SK-N-SH (cell line): ENCODE data around the gene POU3F3. TPM values are rescaled to one million over a fixed set of nuclear protein-coding genes. Genes with fewer than 3 reads are reported as not detected.

Experiments
- CTCF ChIA-PET: fragments of 300-600, 350-600 bp; formaldehyde crosslinking; extraction: SDS; loops from one replicate; lab custom pipeline; 2021; lab: Yijun Ruan, JAX
- POLR2A ChIA-PET: fragments of 350-600 bp; sonication (Branson Sonifier 250); formaldehyde crosslinking; extraction: SDS; loops from one replicate; lab custom pipeline; 2020; ENCODE audit warnings: antibody characterized with exemption, inconsistent platforms; lab: Yijun Ruan, JAX
- DNase-seq: peaks from one replicate; pipeline ENCODE4 v3.0.0; 2012
- H2AFZ ChIP-seq: fragments of 200-600 bp; sonication (generic); 2 replicates; pipeline ENCODE4 v1.8.1; 2016; ENCODE audit warnings: antibody characterized with exemption, mild to moderate bottlenecking, low read depth
- H3F3A ChIP-seq: fragments of 200-600 bp; sonication (generic); replicated peaks from 2 replicates; pipeline ENCODE3; 2016; ENCODE audit warnings: antibody characterized with exemption, mild to moderate bottlenecking; ENCODE audit not compliant: insufficient read depth
- H3K27ac ChIP-seq, 2 experiments: fragments of 200-500 bp in 1 of 2; fragments of 200-600 bp in 1 of 2; sonication (Bioruptor generic) in 1 of 2; sonication (generic), shearing (Covaris generic) in 1 of 2; 2 replicates each; pipeline versions ENCODE4 v1.5.1 to v1.6.1; 2014 to 2016; ENCODE audit warnings: low read depth in 2 of 2, inconsistent platforms in 1 of 2, low read length in 1 of 2, mild to moderate bottlenecking in 1 of 2, mixed read lengths in 1 of 2
- H3K27me3 ChIP-seq: fragments of 200-600 bp; sonication (generic), shearing (Covaris generic); 2 replicates; pipeline ENCODE4 v1.6.1; 2016; ENCODE audit warnings: mixed run types; ENCODE audit not compliant: insufficient read depth
- H3K36me3 ChIP-seq, 2 experiments: fragments of 200-500 bp in 1 of 2; fragments of 200-600 bp in 1 of 2; sonication (Bioruptor generic) in 1 of 2; sonication (generic) in 1 of 2; replicated peaks in 1 of 2; 2 replicates each; pipeline versions ENCODE3 to v1.5.1; 2014 to 2016; ENCODE audit warnings: low read length in 1 of 2, mild to moderate bottlenecking in 1 of 2; ENCODE audit not compliant: insufficient read depth in 2 of 2, control insufficient read depth in 1 of 2
- H3K4me1 ChIP-seq, 2 experiments: fragments of 200-500 bp in 1 of 2; fragments of 200-600 bp in 1 of 2; sonication (Bioruptor generic) in 1 of 2; sonication (generic), shearing (Covaris generic) in 1 of 2; 2 replicates each; pipeline versions ENCODE4 v1.5.1 to v1.6.1; 2014 to 2016; ENCODE audit warnings: low read depth in 1 of 2, low read length in 1 of 2, mixed run types in 1 of 2; ENCODE audit not compliant: insufficient read depth in 2 of 2, control insufficient read depth in 1 of 2
- H3K4me2 ChIP-seq: fragments of 200-600 bp; sonication (generic), shearing (Covaris generic); 2 replicates; pipeline ENCODE4 v1.6.1; 2017; ENCODE audit warnings: mixed run types
- H3K4me3 ChIP-seq, 2 experiments: fragments of 200-500 bp in 1 of 2; fragments of 200-600 bp in 1 of 2; sonication (Bioruptor generic) in 1 of 2; sonication (generic), shearing (Covaris generic) in 1 of 2; 2 replicates each; pipeline versions ENCODE4 v1.5.1 to v1.8.1; 2014 to 2016; ENCODE audit warnings: low read depth in 2 of 2, inconsistent platforms in 1 of 2, low read length in 1 of 2, mild to moderate bottlenecking in 1 of 2, mixed read lengths in 1 of 2, moderate library complexity in 1 of 2
- H3K79me2 ChIP-seq: fragments of 200-600 bp; sonication (generic); 2 replicates; pipeline ENCODE4 v1.8.1; 2017; ENCODE audit warnings: mild to moderate bottlenecking; ENCODE audit not compliant: insufficient read depth
- H3K9ac ChIP-seq: fragments of 200-600 bp; sonication (generic); 2 replicates; pipeline ENCODE4 v1.6.1; 2017; ENCODE audit warnings: mixed run types
- H3K9me2 ChIP-seq: fragments of 200-600 bp; sonication (generic); 2 replicates; pipeline ENCODE4 v1.6.1; 2017; ENCODE audit warnings: mixed run types
- H3K9me3 ChIP-seq: fragments of 200-600 bp; sonication (generic); 2 replicates; pipeline ENCODE4 v1.6.1; 2017; ENCODE audit warnings: mixed run types, mild to moderate bottlenecking, moderate library complexity
- H4K20me1 ChIP-seq: fragments of 200-600 bp; sonication (generic); 2 replicates; pipeline ENCODE4 v1.6.1; 2017; ENCODE audit warnings: mild to moderate bottlenecking, mixed run types; ENCODE audit not compliant: insufficient read depth
- EP300 ChIP-seq, 2 experiments: IDR thresholded peaks; 2 replicates each; pipeline versions ENCODE4 v1.4.0 to v1.6.1; 2012; ENCODE audit warnings: borderline replicate concordance in 1 of 2, low read depth in 1 of 2, low read length in 1 of 2
- FOSL2 ChIP-seq: IDR thresholded peaks from 2 replicates; pipeline ENCODE4 v1.4.0; 2012; ENCODE audit warnings: low read depth, mild to moderate bottlenecking, moderate library complexity, borderline replicate concordance
- FOXJ3 ChIP-seq: sonication (generic); formaldehyde crosslinking; IDR thresholded peaks from 2 replicates; pipeline ENCODE4 v1.5.1; 2020; ENCODE audit warnings: mild to moderate bottlenecking, missing genetic modification reagents
- GATA2 ChIP-seq: sonication (generic); formaldehyde crosslinking; IDR thresholded peaks from 2 replicates; pipeline ENCODE4 v1.5.0; 2020; ENCODE audit warnings: mild to moderate bottlenecking, missing genetic modification reagents
- NRF1 ChIP-seq: IDR thresholded peaks from 2 replicates; pipeline ENCODE4 v1.6.1; 2012; ENCODE audit warnings: low read depth, mild to moderate bottlenecking, low read length
- RXRA ChIP-seq: IDR thresholded peaks from 2 replicates; pipeline ENCODE4 v1.4.0; 2012; ENCODE audit warnings: low read depth, mild to moderate bottlenecking, borderline replicate concordance
- SIN3A ChIP-seq: IDR thresholded peaks from 2 replicates; pipeline ENCODE4 v1.6.1; 2012; ENCODE audit warnings: low read depth, mild to moderate bottlenecking, low read length, moderate library complexity, borderline replicate concordance
- WGBS: methylation state at CpG from one replicate; pipeline ENCODE4 v1.1.6; 2017; ENCODE audit warnings: low lambda C conversion rate; 5-methylcytosine and 5-hydroxymethylcytosine counted together
- polyA plus RNA-seq, 3 experiments: library from polyadenylated mRNA; depleted of rRNA; stranded (reverse); fragments of >200 nt; gene quantifications; 2 replicates each; pipeline ENCODE4 v1.2.3, GENCODE V29; 2012
- TF ChIP-seq, protein P1 (sequence below): IDR thresholded peaks from 2 replicates; pipeline ENCODE4; 2012
- TF ChIP-seq, protein P2 (sequence below): fragments of 150-350 bp; IDR thresholded peaks from 2 replicates; pipeline ENCODE4 v1.6.1; 2017; ENCODE audit warnings: antibody characterized with exemption, low read length, low read depth, borderline replicate concordance

Gene POU3F3
- polyA plus RNA-seq, 1 of the 3 experiments (the other 2 are of a cell fraction), result not detected

DNA sequence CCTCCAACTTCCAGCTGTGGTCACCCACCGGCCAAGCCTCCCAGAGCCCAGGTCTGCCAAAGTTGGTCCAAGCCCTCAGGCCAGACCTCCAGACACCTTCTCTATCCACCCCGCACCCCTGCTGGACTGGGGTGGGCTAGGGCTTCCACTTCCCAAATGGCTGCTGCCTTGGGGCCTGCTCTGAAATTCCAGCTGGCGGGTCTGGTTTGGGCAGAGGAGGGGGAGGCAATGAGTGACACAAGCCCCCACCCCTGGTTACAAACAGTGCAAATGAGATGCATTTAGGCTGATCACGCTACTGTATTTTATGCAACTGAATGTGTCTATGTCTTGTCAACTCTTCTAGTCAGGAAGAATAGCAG lies 14.6 kb downstream of the POU3F3 start:
- DNase-seq, result no peak
- H3K27ac ChIP-seq, result no peak overlapping the region
- H3K4me3 ChIP-seq, result no peak overlapping the region
- TF ChIP-seq FOXJ3 (CRISPR knock-in tag) (no peak), RXRA (no peak), FOSL2 (no peak), GATA2 (CRISPR knock-in tag) (no peak)
- ChIA-PET CTCF (interaction anchor here (1.3 to 2.0 kb wide), 2 partner anchors 19 to 1707 kb away, joined by 6 to 9 read pairs; no protein-coding TSS in a partner anchor), POLR2A (no interaction called here)
- H3K79me2 ChIP-seq, result no peaks in the 10 kb centered on the region
- no peak overlapping the region for H2AFZ ChIP-seq
- peaks cover 0 to 3% of the 10 kb centered on the region in 2 experiments; a peak in 1 of 4 replicates for H3K4me1 ChIP-seq
- H3K36me3 ChIP-seq, result no peaks in the 10 kb centered on the region
- no peak overlapping the region for H3K4me2 ChIP-seq
- H3K9me3 ChIP-seq, result no peaks in the 10 kb centered on the region
- 37% methylated on average over 3 of the region's 4 CpGs for WGBS
- no peaks in the 10 kb centered on the region for H3K9me2 ChIP-seq
- H3K9ac ChIP-seq, result no peak overlapping the region
- peaks cover 54% of the 10 kb centered on the region for H3K27me3 ChIP-seq
- H3F3A ChIP-seq, result no peaks in the 10 kb centered on the region
- H4K20me1 ChIP-seq, result no peaks in the 10 kb centered on the region

DNA sequence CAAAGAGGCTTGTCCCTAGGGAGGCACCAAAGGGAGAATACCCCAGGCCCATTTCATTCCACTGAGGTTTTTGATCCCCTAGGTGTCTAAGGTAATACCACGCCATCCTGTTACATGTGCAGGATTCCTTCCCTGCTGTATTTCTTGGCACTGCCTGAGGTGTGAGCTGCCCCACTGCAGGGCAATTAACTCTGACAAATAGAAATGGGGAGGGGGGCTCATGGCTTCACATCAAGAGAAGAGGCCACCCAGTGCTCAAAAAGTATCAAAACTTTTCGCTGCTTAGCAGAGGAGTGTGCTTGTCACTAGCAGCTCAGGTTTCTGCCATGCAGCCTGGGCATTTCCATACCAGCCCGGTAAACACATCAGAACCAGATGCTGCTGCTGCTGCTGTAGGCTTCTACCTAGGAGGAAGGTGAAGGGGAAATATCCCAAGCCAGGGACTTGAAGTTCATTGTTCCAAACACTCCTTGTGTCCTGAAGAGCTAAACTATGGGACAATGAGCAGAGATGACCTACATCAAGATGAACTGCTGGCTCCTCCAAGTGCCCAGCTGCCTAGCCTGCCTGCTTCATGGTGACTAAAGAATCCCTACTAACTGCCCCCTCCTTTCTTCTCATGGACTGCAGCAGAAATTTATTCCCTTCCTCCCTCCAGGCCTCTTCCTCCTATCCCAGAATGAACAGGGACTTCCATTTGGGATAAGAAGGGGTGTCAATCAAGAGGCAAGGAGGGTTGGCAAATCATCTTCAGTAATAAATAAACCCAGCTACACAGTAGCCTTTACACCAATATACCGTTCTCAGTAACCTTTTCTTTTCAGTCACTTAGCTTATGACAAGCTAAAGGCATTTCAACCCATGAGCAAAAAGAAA lies 16.4 kb downstream of the POU3F3 start:
- Histone ChIP-seq H3K9ac (no peak overlapping the region), H3K27me3 (peaks cover 48% of the 10 kb centered on the region), H3K4me1 (peaks cover 0 to 3% of the 10 kb centered on the region in 2 experiments; a peak in 1 of 4 replicates), H3K4me3 (no peak overlapping the region), H3K27ac (no peak overlapping the region), H3F3A (no peaks in the 10 kb centered on the region), H3K9me2 (no peaks in the 10 kb centered on the region), H4K20me1 (no peaks in the 10 kb centered on the region), H3K9me3 (no peaks in the 10 kb centered on the region), H3K79me2 (no peaks in the 10 kb centered on the region), H2AFZ (no peak overlapping the region), H3K36me3 (no peaks in the 10 kb centered on the region), H3K4me2 (no peak overlapping the region)
- 20% methylated on average over 3 of the region's 4 CpGs for WGBS
- CTCF ChIA-PET, result interaction anchor here (1.0 to 4.0 kb wide), 4 partner anchors 20 to 1708 kb away, joined by 3 to 21 read pairs (median 4); no protein-coding TSS in a partner anchor
- no peak for DNase-seq
- no peak for TF ChIP-seq GATA2 (CRISPR knock-in tag)
- no peak for TF ChIP-seq NRF1
- no peak for TF ChIP-seq EP300 (IDR thresholded peaks at IDR 0.05; ENCODE audit: borderline replicate concordance in 1 of 2, low read depth in 1 of 2, low read length in 1 of 2)
- TF ChIP-seq, protein P1, sequence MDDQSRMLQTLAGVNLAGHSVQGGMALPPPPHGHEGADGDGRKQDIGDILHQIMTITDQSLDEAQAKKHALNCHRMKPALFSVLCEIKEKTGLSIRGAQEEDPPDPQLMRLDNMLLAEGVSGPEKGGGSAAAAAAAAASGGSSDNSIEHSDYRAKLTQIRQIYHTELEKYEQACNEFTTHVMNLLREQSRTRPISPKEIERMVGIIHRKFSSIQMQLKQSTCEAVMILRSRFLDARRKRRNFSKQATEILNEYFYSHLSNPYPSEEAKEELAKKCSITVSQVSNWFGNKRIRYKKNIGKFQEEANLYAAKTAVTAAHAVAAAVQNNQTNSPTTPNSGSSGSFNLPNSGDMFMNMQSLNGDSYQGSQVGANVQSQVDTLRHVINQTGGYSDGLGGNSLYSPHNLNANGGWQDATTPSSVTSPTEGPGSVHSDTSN, result no peak
- TF ChIP-seq, protein P2, sequence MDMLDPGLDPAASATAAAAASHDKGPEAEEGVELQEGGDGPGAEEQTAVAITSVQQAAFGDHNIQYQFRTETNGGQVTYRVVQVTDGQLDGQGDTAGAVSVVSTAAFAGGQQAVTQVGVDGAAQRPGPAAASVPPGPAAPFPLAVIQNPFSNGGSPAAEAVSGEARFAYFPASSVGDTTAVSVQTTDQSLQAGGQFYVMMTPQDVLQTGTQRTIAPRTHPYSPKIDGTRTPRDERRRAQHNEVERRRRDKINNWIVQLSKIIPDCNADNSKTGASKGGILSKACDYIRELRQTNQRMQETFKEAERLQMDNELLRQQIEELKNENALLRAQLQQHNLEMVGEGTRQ, result no peak
- no peak for TF ChIP-seq SIN3A
- POLR2A ChIA-PET, result no interaction called here
